ENCODE measurements around the gene SEBOX. TPM values are rescaled to one million over a fixed set of nuclear protein-coding genes. Genes with fewer than 3 reads are reported as not detected.

Gene SEBOX
- total RNA-seq, 1 donor from 2014 or later: not detected

DNA sequence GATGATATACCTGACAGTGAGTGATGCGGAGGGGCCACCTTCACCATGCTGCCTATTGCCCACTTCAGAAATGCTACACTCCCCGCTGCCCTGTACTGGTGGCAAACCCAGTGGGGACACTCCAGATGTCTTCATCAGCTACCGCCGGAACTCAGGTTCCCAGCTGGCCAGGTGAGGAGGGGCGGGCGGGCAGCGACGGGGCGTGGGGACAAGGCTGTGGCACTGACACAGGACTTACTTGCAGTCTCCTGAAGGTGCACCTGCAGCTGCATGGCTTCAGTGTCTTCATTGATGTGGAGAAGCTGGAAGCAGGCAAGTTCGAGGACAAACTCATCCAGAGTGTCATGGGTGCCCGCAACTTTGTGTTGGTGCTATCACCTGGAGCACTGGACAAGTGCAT is 23.1 kb upstream of the SEBOX start:
- no peaks in the 10 kb centered on the region for H3K27me3 Mint-ChIP-seq (ENCODE audit: low read depth)
- intact Hi-C loops (cut with micrococcal nuclease): no loop called here
- no peak for DNase-seq (ENCODE audit: low spot score)

DNA sequence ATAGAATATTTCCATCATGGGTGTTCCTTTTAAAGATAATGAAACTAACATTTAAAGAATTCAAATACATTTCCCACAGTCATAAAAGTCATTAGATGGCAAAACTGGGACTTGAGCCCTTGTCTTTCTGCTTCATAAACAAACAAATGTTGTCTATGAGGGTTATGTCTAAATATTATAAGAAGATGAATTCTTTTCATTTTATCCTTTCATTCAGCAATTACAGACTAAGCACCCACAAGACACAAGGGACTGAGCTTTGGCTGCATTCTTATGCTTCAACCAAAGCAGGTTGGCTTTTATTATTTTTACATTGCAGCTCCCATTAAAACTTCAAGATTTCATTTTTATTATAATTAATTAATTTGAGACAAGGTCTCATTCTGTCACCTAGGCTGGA is 21.4 kb upstream of the SEBOX start:
- Mint-ChIP-seq H3K9me3 (no peaks in the 10 kb centered on the region), H3K4me1 (ENCODE audit: low read depth) (peaks cover 16% of the 10 kb centered on the region), H3K27me3 (ENCODE audit: low read depth) (peaks cover 3% of the 10 kb centered on the region), H3K27ac (no peak overlapping the region), H3K4me3 (ENCODE audit: low read depth) (no peak overlapping the region), H3K36me3 (ENCODE audit: low read depth) (peaks cover 50% of the 10 kb centered on the region)
- intact Hi-C loops (cut with micrococcal nuclease): no loop called here
- DNase-seq (ENCODE audit: low spot score): no peak

More for the DNA sequence above, 23.1 kb upstream of the SEBOX start:
- no peak overlapping the region for H3K4me3 Mint-ChIP-seq (ENCODE audit: low read depth)
- H3K27ac Mint-ChIP-seq: no peak overlapping the region
- H3K4me1 Mint-ChIP-seq (ENCODE audit: low read depth): peaks cover 13% of the 10 kb centered on the region
- H3K36me3 Mint-ChIP-seq (ENCODE audit: low read depth): peaks cover 43% of the 10 kb centered on the region
- H3K9me3 Mint-ChIP-seq: no peaks in the 10 kb centered on the region

DNA sequence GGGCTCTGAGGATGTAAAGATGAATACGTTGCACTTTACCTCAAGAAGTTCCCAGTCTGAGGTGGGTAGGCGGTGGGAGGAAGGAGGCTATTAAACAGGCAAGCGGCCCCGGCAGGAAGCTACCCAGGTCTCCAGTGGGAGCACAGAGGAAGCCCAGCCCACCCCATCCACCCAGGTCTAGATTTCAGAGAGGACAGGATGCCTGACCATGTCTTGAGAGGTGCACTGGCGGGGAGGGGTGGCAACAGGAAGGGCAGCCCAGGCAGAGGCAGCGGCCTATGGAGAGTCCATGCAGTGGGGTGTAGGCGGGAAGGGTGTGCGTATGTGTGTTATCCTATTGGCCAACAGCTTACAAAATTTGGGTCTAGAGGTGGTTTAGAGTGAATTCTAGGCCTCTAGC is 20.4 kb upstream of the SEBOX start:
- Mint-ChIP-seq H3K4me3 (ENCODE audit: low read depth) (peak overlapping the region; percentile 89), H3K27ac (peak overlapping the region; percentile 20), H3K9me3 (no peaks in the 10 kb centered on the region), H3K4me1 (ENCODE audit: low read depth) (peaks cover 17% of the 10 kb centered on the region), H3K36me3 (ENCODE audit: low read depth) (peaks cover 40% of the 10 kb centered on the region), H3K27me3 (ENCODE audit: low read depth) (peaks cover 4% of the 10 kb centered on the region)
- intact Hi-C loops (cut with micrococcal nuclease): no loop called here
- no peak for DNase-seq (ENCODE audit: low spot score)

DNA sequence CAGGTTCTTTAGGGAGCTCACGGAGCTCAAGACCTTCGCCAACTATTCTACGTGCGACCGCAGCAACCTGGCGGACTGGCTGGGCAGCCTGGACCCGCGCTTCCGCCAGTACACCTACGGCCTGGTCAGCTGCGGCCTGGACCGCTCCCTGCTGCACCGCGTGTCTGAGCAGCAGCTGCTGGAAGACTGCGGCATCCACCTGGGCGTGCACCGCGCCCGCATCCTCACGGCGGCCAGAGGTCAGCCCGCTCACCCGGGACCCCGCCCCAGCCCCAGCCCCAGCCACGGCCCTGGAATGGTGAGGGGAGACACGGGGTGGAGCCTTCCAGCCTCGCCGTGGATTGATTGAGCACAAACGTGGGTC is 20.0 kb upstream of the SEBOX start:
- peak overlapping the region; percentile 89 for H3K4me3 Mint-ChIP-seq (ENCODE audit: low read depth)
- intact Hi-C loops (cut with micrococcal nuclease): no loop called here
- peaks cover 36% of the 10 kb centered on the region for H3K36me3 Mint-ChIP-seq (ENCODE audit: low read depth)
- peaks cover 20% of the 10 kb centered on the region for H3K4me1 Mint-ChIP-seq (ENCODE audit: low read depth)
- no peaks in the 10 kb centered on the region for H3K9me3 Mint-ChIP-seq
- DNase-seq (ENCODE audit: low spot score): no peak
- peak overlapping the region; percentile 75 for H3K27ac Mint-ChIP-seq
- H3K27me3 Mint-ChIP-seq (ENCODE audit: low read depth): peaks cover 7% of the 10 kb centered on the region

DNA sequence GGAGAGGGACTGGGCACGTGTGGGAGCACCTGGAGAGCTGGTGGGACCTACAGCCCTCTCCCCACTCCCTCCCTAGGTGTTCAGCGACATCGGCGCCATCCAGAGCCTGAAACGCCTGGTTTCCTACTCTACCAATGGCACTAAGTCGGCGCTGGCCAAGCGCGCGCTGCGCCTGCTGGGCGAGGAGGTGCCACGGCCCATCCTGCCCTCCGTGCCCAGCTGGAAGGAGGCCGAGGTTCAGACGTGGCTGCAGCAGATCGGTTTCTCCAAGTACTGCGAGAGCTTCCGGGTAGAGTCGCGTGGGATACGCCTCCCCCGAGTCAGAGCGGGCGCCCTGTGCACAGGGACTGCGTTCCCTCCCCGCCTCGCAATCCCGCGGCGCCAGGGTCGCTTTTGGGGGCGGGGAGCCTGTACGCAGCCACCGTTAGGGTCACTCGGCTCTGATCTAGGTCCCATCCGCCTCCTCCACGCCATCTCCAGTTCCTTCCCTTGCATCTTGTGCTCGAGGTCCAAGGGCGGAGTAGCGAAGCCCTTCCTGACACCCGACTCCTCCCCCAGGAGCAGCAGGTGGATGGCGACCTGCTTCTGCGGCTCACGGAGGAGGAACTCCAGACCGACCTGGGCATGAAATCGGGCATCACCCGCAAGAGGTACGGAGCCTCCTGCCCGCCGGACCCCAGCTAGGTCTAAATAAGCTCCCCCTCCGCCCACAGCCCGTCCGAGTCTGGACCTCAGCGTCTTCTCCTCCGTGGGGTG is 19.5 kb upstream of the SEBOX start:
- intact Hi-C loops (cut with micrococcal nuclease): no loop called here
- Mint-ChIP-seq H3K36me3 (ENCODE audit: low read depth) (peaks cover 31% of the 10 kb centered on the region), H3K27ac (peak overlapping the region; percentile 75)

DNA sequence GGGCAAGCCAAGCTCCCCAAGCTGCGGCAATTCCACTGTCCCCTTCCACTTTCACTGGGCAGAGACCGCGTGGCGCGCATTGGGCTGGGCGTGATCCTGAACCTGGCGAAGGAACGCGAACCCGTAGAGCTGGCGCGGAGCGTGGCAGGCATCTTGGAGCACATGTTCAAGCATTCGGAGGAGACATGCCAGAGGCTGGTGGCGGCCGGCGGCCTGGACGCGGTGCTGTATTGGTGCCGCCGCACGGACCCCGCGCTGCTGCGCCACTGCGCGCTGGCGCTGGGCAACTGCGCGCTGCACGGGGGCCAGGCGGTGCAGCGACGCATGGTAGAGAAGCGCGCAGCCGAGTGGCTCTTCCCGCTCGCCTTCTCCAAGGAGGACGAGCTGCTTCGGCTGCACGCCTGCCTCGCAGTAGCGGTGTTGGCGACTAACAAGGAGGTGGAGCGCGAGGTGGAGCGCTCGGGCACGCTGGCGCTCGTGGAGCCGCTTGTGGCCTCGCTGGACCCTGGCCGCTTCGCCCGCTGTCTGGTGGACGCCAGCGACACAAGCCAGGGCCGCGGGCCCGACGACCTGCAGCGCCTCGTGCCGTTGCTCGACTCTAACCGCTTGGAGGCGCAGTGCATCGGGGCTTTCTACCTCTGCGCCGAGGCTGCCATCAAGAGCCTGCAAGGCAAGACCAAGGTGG is 16.3 kb upstream of the SEBOX start:
- peaks cover 23% of the 10 kb centered on the region for H3K4me1 Mint-ChIP-seq (ENCODE audit: low read depth)
- intact Hi-C loops (cut with micrococcal nuclease): no loop called here
- H3K27me3 Mint-ChIP-seq (ENCODE audit: low read depth): peaks cover 7% of the 10 kb centered on the region
- peak overlapping the region; percentile 4 for H3K4me3 Mint-ChIP-seq (ENCODE audit: low read depth)
- H3K27ac Mint-ChIP-seq: no peak overlapping the region
- H3K9me3 Mint-ChIP-seq: no peaks in the 10 kb centered on the region
- DNase-seq (ENCODE audit: low spot score): no peak
- peaks cover 24% of the 10 kb centered on the region for H3K36me3 Mint-ChIP-seq (ENCODE audit: low read depth)

More for the DNA sequence above, 19.5 kb upstream of the SEBOX start:
- Mint-ChIP-seq H3K27me3 (ENCODE audit: low read depth) (peaks cover 7% of the 10 kb centered on the region), H3K4me1 (ENCODE audit: low read depth) (peaks cover 20% of the 10 kb centered on the region), H3K9me3 (no peaks in the 10 kb centered on the region), H3K4me3 (ENCODE audit: low read depth) (peak overlapping the region; percentile 89)
- peak; percentile 59 for DNase-seq (ENCODE audit: low spot score)

DNA sequence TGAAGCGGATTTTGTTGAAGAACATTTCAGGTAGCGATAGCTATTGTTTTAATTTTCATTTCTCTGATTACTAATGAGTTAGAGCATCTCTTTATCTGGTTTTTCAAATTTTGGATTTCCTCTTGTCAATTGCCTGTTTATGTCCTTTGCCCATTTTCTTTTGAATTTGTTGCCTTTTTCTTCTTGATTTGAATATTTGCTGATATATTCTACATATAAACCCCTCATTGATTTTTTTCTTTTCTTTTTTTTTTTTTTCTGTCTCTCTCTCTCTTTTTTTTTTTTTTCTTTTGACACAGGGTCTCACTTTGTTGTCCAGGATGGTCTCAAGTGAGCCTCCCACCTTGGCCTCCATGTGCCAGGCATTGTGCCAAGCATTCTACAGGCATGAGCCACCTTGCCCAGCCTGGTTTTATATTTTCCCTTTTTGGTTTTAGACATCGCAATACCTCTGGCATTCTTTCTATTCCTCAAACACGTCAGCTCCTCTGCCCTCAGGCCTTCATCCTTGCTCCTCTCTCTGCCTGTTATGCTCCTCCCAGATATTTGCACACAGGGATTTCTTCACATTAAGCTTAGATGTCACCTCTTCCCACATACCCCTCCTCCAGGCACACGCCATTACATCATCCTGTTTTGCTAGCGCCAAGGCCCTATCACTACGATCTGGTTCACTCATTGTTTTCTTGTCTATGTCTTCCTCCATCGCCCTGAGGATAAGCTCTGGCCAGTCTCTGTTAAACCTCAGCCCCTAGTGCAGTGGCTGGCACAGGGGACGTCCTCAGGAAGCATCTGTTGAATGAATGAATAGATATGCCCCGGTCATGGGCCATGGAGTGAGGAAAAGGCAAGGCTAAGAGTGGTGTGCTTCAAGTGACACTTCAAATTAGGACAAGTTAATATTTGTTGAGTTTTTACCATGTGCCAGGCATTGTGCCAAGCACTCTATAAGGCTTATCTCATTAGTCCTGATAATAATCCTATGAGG is 15.1 kb upstream of the SEBOX start:
- H3K27ac Mint-ChIP-seq: no peak overlapping the region
- peaks cover 20% of the 10 kb centered on the region for H3K4me1 Mint-ChIP-seq (ENCODE audit: low read depth)
- intact Hi-C loops (cut with micrococcal nuclease): loop anchor here (10.0 kb wide), 1 partner anchor 65 kb away; the partner anchor contains the start of gene TMEM97
- DNase-seq (ENCODE audit: low spot score): no peak
- H3K9me3 Mint-ChIP-seq: no peaks in the 10 kb centered on the region
- H3K36me3 Mint-ChIP-seq (ENCODE audit: low read depth): peaks cover 21% of the 10 kb centered on the region
- peaks cover 7% of the 10 kb centered on the region for H3K27me3 Mint-ChIP-seq (ENCODE audit: low read depth)
- H3K4me3 Mint-ChIP-seq (ENCODE audit: low read depth): no peak overlapping the region

DNA sequence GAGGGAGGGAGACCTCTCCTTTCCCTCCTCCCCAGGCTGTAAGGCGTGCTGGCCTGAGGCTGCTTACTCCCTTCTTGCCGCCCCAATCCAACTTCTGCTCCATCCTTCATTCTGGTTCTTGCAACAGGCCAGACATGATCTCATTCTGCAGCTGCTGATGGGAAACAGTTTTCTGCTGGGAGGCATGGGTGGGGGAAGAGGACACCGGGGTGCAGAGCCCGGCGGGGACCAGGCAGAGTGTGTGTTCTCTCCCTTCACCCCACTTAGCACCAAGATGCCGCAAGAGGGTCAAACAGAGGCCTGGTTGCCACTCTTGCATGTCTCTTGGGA is 7.9 kb upstream of the SEBOX start:
- peaks cover 13% of the 10 kb centered on the region for H3K4me1 Mint-ChIP-seq (ENCODE audit: low read depth)
- H3K27me3 Mint-ChIP-seq (ENCODE audit: low read depth): no peaks in the 10 kb centered on the region
- intact Hi-C loops (cut with micrococcal nuclease): loop anchor here (10.0 kb wide), 1 partner anchor 58 kb away; the partner anchor contains the start of gene TMEM97
- DNase-seq (ENCODE audit: low spot score): no peak
- peaks cover 7% of the 10 kb centered on the region for H3K36me3 Mint-ChIP-seq (ENCODE audit: low read depth)
- peak overlapping the region; percentile 65 for H3K27ac Mint-ChIP-seq
- H3K4me3 Mint-ChIP-seq (ENCODE audit: low read depth): peak overlapping the region; percentile 84
- no peaks in the 10 kb centered on the region for H3K9me3 Mint-ChIP-seq

DNA sequence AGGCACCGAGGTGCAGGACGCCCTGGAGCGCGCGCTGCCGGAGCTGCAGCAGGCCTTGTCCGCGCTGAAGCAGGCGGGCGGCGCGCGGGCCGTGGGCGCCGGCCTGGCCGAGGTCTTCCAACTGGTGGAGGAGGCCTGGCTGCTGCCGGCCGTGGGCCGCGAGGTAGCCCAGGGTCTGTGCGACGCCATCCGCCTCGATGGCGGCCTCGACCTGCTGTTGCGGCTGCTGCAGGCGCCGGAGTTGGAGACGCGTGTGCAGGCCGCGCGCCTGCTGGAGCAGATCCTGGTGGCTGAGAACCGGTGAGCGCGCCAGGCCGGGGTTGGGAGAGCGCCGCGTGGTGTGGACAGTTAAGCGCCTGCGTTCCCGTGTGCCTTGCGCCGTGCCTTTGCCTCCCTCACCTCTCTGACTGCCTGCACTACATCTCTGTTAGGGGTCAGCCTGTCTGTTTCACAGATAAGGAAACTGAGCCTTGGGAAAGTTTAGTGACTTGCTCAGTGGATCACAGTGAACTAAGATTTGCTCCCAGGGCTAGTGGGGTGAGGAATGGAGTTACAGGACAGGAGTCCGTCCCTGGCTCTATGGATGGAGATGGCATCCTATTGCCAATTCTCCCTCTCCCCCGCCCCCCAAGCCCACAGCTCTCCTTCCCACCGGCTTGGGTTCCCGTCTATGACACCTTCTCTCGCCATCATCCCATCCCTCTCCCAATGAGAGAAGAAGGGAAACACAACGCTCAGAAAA is 7.4 kb upstream of the SEBOX start:
- Mint-ChIP-seq H3K27ac (peak overlapping the region; percentile 65), H3K4me3 (ENCODE audit: low read depth) (peak overlapping the region; percentile 84), H3K36me3 (ENCODE audit: low read depth) (peaks cover 7% of the 10 kb centered on the region), H3K9me3 (no peaks in the 10 kb centered on the region), H3K27me3 (ENCODE audit: low read depth) (no peaks in the 10 kb centered on the region), H3K4me1 (ENCODE audit: low read depth) (peaks cover 13% of the 10 kb centered on the region)
- no peak for DNase-seq (ENCODE audit: low spot score)
- intact Hi-C loops (cut with micrococcal nuclease): loop anchor here (10.0 kb wide), 1 partner anchor 58 kb away; the partner anchor contains the start of gene TMEM97

DNA sequence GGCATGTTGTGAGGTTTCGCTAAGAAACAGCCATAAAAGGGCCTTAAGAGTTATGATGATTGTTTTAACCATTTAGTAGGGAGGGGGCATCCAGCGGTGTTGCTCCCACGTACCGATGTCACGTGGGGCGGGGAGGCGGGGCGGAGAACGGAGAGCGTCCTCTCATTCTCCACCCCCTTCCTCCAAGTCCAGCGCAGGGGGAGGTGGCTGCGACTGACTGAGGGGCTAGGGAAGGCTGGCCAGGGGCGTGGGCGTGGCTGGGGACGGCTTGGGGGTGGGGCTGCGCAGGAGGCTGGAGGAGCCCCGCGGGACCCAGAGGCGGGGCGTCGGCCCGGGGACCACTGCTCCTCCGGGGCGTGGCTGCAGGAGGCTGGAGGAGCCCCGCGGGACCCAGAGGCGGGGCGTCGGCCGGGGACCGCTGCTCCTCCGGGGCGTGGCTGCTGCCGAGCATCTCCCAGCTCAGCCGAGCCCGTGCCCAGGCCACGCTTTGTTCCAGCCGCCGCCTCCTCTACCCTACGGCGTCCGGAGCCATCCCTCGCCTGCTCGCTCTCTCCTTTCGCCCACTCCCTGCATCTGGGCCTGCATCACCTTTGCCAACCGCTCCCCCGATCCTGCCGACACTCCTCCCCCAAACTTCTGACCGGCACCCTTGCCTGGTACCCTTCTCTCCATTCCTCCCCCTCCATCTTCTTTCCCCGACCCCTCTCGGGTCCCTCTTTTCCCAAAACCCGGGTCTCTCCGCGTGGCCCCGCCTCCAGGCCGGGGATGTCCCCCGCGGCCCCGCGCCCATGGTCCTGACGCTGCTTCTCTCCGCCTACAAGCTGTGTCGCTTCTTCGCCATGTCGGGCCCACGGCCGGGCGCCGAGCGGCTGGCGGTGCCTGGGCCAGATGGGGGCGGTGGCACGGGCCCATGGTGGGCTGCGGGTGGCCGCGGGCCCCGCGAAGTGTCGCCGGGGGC is 6.5 kb upstream of the SEBOX start, which contains the start of gene SARM1:
Gene SARM1 (plus strand): TSS at position 450 of the 958 bp plus-strand sequence. CDS start 339 bp downstream, at position 789.
- Mint-ChIP-seq H3K27ac (peak within 1 kb of the TSS; percentile 93), H3K4me1 (ENCODE audit: low read depth) (peaks cover 13% of the 10 kb centered on the region), H3K36me3 (ENCODE audit: low read depth) (peaks cover 7% of the 10 kb centered on the region), H3K4me3 (ENCODE audit: low read depth) (peak within 1 kb of the TSS; percentile 95), H3K9me3 (no peaks in the 10 kb centered on the region), H3K27me3 (ENCODE audit: low read depth) (no peaks in the 10 kb centered on the region)
- intact Hi-C loops (cut with micrococcal nuclease): loop anchor here (1.0 to 10.0 kb wide), 3 partner anchors 14 to 57 kb away; partner anchors contain the start of genes IFT20, POLDIP2, TMEM97 and TNFAIP1
- DNase-seq (ENCODE audit: low spot score): peak; percentile 84

DNA sequence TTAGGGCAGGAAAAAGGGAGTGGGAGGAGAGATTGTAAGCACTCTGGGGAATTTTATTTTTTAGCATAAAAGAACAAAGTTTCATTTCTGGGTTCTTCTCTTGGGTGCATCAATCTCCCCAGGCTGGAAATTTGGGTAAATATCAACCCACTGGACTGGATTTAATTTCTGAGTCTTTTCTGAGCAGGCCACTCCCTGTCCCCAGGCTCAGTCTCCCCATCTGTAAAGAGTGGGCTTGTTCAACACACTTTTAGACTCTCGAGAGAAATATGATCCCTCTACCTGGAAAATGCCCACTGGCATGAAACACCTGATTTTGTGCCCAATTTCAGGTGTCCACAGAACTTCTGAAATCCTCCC is 5.7 kb upstream of the SEBOX start:
- H3K27ac Mint-ChIP-seq: no peak overlapping the region
- DNase-seq (ENCODE audit: low spot score): no peak
- no peaks in the 10 kb centered on the region for H3K27me3 Mint-ChIP-seq (ENCODE audit: low read depth)

More for the DNA sequence above, 5.7 kb upstream of the SEBOX start:
- H3K9me3 Mint-ChIP-seq: no peaks in the 10 kb centered on the region
- intact Hi-C loops (cut with micrococcal nuclease): loop anchor here (1.0 to 10.0 kb wide), 3 partner anchors 13 to 56 kb away; partner anchors contain the start of genes IFT20, POLDIP2, TMEM97 and TNFAIP1
- H3K4me3 Mint-ChIP-seq (ENCODE audit: low read depth): peak overlapping the region; percentile 95
- peaks cover 7% of the 10 kb centered on the region for H3K36me3 Mint-ChIP-seq (ENCODE audit: low read depth)
- peaks cover 13% of the 10 kb centered on the region for H3K4me1 Mint-ChIP-seq (ENCODE audit: low read depth)
